Effector memory CD8-positive, alpha-beta T cell (primary cell): ENCODE results near the gene TMEM233.

ENCODE experiments used
- ATAC-seq: fragments of 150-1000 bp; cut with Tn5 transposase; replicated peaks from 2 replicates; pipeline ENCODE4 v1.10.0; 2021; ENCODE audit warnings: mild to moderate bottlenecking, moderate library complexity
- DNase-seq, 3 experiments: peaks; one replicate each; pipeline ENCODE4 v3.0.0; 2021
- H3K27ac Mint-ChIP-seq, 2 donors: one replicate each; pipeline ENCODE4 v1.8.0; 2022; ENCODE audit warnings: mild to moderate bottlenecking in 2 of 2, mixed read lengths in 2 of 2, moderate library complexity in 2 of 2
- H3K27me3 Mint-ChIP-seq, 2 donors: one replicate each; pipeline ENCODE4 v1.8.0; 2022; ENCODE audit warnings: mixed read lengths in 2 of 2
- H3K36me3 Mint-ChIP-seq: one replicate; pipeline ENCODE4 v1.8.0; 2022; ENCODE audit warnings: mild to moderate bottlenecking, moderate library complexity, mixed read lengths; ENCODE audit not compliant: insufficient read depth
- H3K4me1 Mint-ChIP-seq, 2 donors: one replicate each; pipeline ENCODE4 v1.8.0; 2022; ENCODE audit warnings: low read depth in 2 of 2, mixed read lengths in 2 of 2
- H3K4me3 Mint-ChIP-seq, 2 donors: one replicate each; pipeline ENCODE4 v1.8.0; 2022; ENCODE audit warnings: mild to moderate bottlenecking in 2 of 2, mixed read lengths in 2 of 2, moderate library complexity in 2 of 2
- H3K9me3 Mint-ChIP-seq, 2 donors: one replicate each; pipeline ENCODE4 v1.8.0; 2022; ENCODE audit warnings: mixed read lengths in 2 of 2
- total RNA-seq, 9 experiments: gene quantifications; one replicate each; lab custom pipeline; 2026; lab: John Stamatoyannopoulos, UW

Gene TMEM233
- 0 reads per million in 9 experiments for total RNA-seq

- DNase-seq: no peak
- ATAC-seq: no peak
- no peak within 1 kb of the TSS for H3K27ac Mint-ChIP-seq
- no peak within 1 kb of the TSS for H3K4me3 Mint-ChIP-seq
- peaks cover 3% of the 10 kb centered on the region for H3K36me3 Mint-ChIP-seq
- peaks cover 84 to 93% of the 10 kb centered on the region in 2 donors for H3K27me3 Mint-ChIP-seq
- H3K4me1 Mint-ChIP-seq: peaks cover 17 to 19% of the 10 kb centered on the region in 2 donors
- no peaks in the 10 kb centered on the region for H3K9me3 Mint-ChIP-seq
Observed at GRCh38 chr12:119593578-119594398, at the start of gene TMEM233. TMEM233 (plus strand) TSS chr12:119593774; CDS start chr12:119593849, 75 bp downstream.

- ATAC-seq (peak; percentile 51), DNase-seq (peak; percentile 44 to 53 (median 45))
- H3K36me3 Mint-ChIP-seq: no peaks in the 10 kb centered on the region
- H3K9me3 Mint-ChIP-seq: no peaks in the 10 kb centered on the region
- H3K27ac Mint-ChIP-seq: no peak overlapping the region
- no peak overlapping the region for H3K4me3 Mint-ChIP-seq
- peaks cover 40 to 62% of the 10 kb centered on the region in 2 donors for H3K27me3 Mint-ChIP-seq
- no peaks in the 10 kb centered on the region for H3K4me1 Mint-ChIP-seq
Observed at GRCh38 chr12:119544765-119545625, 48.6 kb upstream of the TMEM233 start.

GRCh38 chr12:119546340-119546739, 47.2 kb upstream of the TMEM233 start:
- H3K4me3 Mint-ChIP-seq: no peak overlapping the region
- H3K36me3 Mint-ChIP-seq: no peaks in the 10 kb centered on the region
- no peaks in the 10 kb centered on the region for H3K4me1 Mint-ChIP-seq
- ATAC-seq (no peak), DNase-seq (no peak)
- H3K9me3 Mint-ChIP-seq: no peaks in the 10 kb centered on the region
- H3K27ac Mint-ChIP-seq: no peak overlapping the region
- peaks cover 47 to 71% of the 10 kb centered on the region in 2 donors for H3K27me3 Mint-ChIP-seq

DNA sequence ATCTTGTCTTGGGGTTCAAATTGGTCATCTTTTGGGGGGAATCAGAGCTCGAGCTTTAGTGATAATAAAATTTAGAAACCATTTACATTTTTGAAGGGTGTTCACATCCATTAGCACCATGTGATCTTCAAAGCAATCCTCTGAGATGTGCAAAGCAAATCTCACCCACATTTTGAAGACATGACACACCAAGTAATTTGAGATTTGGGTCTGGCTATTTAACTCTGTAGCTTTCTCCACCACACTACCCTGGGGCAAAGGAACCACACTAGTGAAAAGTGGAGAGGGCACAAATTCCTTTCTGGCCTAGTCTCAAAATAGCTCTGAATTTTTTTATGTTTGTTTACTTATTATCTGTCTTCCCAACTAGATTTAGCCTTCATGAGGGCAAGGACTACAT, 46.6 kb upstream of the TMEM233 start:
- Mint-ChIP-seq H3K4me3 (no peak overlapping the region), H3K9me3 (no peaks in the 10 kb centered on the region), H3K27ac (no peak overlapping the region), H3K4me1 (no peaks in the 10 kb centered on the region), H3K27me3 (peaks cover 52 to 67% of the 10 kb centered on the region in 2 donors), H3K36me3 (no peaks in the 10 kb centered on the region)
- ATAC-seq (no peak), DNase-seq (no peak)

DNA sequence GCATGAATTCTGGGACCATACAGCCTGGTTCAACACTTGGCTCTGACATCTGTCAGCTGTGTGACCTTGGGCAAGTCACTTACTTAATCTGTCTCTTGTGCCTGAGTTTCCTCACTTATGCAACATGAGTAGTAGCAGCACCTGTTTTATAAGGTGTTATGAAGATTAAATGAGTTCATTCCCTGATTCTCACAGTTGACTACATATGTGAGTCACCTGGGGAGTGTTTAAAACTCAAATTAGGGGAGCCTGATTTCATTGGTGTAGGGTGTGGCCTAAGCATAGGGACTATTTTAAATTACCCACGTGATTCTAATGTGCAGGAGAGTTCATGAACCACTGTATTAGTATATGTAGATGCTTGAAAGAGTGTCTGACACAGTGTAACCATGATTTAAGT, 36.7 kb upstream of the TMEM233 start:
- Mint-ChIP-seq H3K36me3 (no peaks in the 10 kb centered on the region), H3K4me1 (no peaks in the 10 kb centered on the region), H3K4me3 (no peak overlapping the region), H3K9me3 (peaks cover 0 to 2% of the 10 kb centered on the region in 2 donors), H3K27ac (no peak overlapping the region), H3K27me3 (peaks cover 28 to 50% of the 10 kb centered on the region in 2 donors)
- no peak for ATAC-seq
- no peak for DNase-seq

DNA sequence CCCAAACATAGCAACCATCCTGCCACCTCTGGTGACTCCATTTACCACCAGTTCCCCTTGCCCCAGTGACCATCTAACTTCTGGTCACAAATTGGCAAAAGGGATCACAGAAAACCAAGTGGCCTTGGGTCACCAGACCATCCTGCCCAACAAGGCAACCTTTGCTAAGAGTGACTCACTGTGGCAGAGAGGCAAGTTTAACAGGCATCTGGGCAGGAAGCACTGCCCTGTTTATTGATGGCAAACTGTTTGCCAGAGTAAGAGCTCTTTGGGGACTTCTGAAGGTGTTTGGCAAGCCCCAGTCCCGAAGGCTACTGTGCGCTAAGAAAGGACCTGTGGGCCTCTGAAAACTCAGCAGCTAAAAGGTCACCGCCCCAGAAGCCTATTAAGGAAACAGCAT, 28.2 kb upstream of the TMEM233 start:
- Mint-ChIP-seq H3K27ac (no peak overlapping the region), H3K4me3 (no peak overlapping the region), H3K9me3 (no peaks in the 10 kb centered on the region), H3K27me3 (peaks cover 23 to 32% of the 10 kb centered on the region in 2 donors), H3K36me3 (no peaks in the 10 kb centered on the region), H3K4me1 (no peaks in the 10 kb centered on the region)
- DNase-seq (no peak), ATAC-seq (no peak)

GRCh38 chr12:119570771-119571170, 22.8 kb upstream of the TMEM233 start:
- H3K4me1 Mint-ChIP-seq: no peaks in the 10 kb centered on the region
- H3K27ac Mint-ChIP-seq: no peak overlapping the region
- no peaks in the 10 kb centered on the region for H3K9me3 Mint-ChIP-seq
- no peak for DNase-seq
- no peak overlapping the region for H3K4me3 Mint-ChIP-seq
- H3K27me3 Mint-ChIP-seq: peaks cover 27 to 40% of the 10 kb centered on the region in 2 donors
- ATAC-seq: no peak
- no peaks in the 10 kb centered on the region for H3K36me3 Mint-ChIP-seq

GRCh38 chr12:119573086-119573485, 20.5 kb upstream of the TMEM233 start:
- H3K27ac Mint-ChIP-seq: no peak overlapping the region
- H3K9me3 Mint-ChIP-seq: no peaks in the 10 kb centered on the region
- DNase-seq (no peak), ATAC-seq (no peak)
- H3K27me3 Mint-ChIP-seq: peaks cover 35 to 49% of the 10 kb centered on the region in 2 donors
- no peaks in the 10 kb centered on the region for H3K4me1 Mint-ChIP-seq
- H3K4me3 Mint-ChIP-seq: no peak overlapping the region
- no peaks in the 10 kb centered on the region for H3K36me3 Mint-ChIP-seq

GRCh38 chr12:119574255-119574654, 19.3 kb upstream of the TMEM233 start:
- Mint-ChIP-seq H3K9me3 (no peaks in the 10 kb centered on the region), H3K36me3 (no peaks in the 10 kb centered on the region), H3K27me3 (peaks cover 37 to 53% of the 10 kb centered on the region in 2 donors), H3K4me3 (no peak overlapping the region), H3K4me1 (no peaks in the 10 kb centered on the region), H3K27ac (no peak overlapping the region)
- DNase-seq (no peak), ATAC-seq (no peak)

GRCh38 chr12:119576118-119576810, 17.3 kb upstream of the TMEM233 start:
- H3K27ac Mint-ChIP-seq: no peak overlapping the region
- DNase-seq (no peak), ATAC-seq (no peak)
- H3K4me3 Mint-ChIP-seq: no peak overlapping the region
- H3K27me3 Mint-ChIP-seq: peaks cover 37 to 44% of the 10 kb centered on the region in 2 donors
- no peaks in the 10 kb centered on the region for H3K4me1 Mint-ChIP-seq
- H3K36me3 Mint-ChIP-seq: no peaks in the 10 kb centered on the region
- no peaks in the 10 kb centered on the region for H3K9me3 Mint-ChIP-seq

GRCh38 chr12:119576915-119577314, 16.7 kb upstream of the TMEM233 start:
- no peak for DNase-seq
- H3K9me3 Mint-ChIP-seq: no peaks in the 10 kb centered on the region
- no peak overlapping the region for H3K27ac Mint-ChIP-seq
- no peak for ATAC-seq
- peaks cover 37 to 44% of the 10 kb centered on the region in 2 donors for H3K27me3 Mint-ChIP-seq
- H3K4me1 Mint-ChIP-seq: no peaks in the 10 kb centered on the region
- H3K4me3 Mint-ChIP-seq: no peak overlapping the region
- no peaks in the 10 kb centered on the region for H3K36me3 Mint-ChIP-seq

GRCh38 chr12:119578112-119578511, 15.5 kb upstream of the TMEM233 start:
- no peak for DNase-seq
- Mint-ChIP-seq H3K27me3 (peaks cover 31 to 35% of the 10 kb centered on the region in 2 donors), H3K9me3 (no peaks in the 10 kb centered on the region)

DNA sequence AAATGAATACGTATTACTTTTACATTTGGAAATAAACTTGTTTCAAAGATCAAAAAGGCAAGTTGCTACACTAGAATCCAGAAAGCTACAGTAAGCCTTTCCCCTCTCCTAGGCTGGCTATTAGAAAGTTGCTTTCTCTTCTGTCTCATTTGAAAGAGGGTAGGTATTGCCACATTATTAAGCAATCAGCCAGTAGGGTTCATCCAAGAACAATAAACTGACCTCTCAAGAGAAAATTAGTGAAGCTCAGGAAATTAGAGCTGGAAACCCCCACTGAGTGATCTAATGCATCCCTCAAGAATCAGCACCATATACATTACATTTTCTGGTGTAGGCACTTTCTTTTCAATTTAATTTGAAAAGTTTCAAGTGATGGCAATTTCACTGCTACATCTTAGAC, 4.5 kb upstream of the TMEM233 start:
- Mint-ChIP-seq H3K4me3 (no peak overlapping the region), H3K9me3 (no peaks in the 10 kb centered on the region), H3K4me1 (peaks cover 1 to 3% of the 10 kb centered on the region in 2 donors), H3K36me3 (peaks cover under 1% of the 10 kb centered on the region), H3K27ac (no peak overlapping the region), H3K27me3 (peaks cover 60 to 82% of the 10 kb centered on the region in 2 donors)
- DNase-seq (no peak), ATAC-seq (no peak)

More at GRCh38 chr12:119578112-119578511, 15.5 kb upstream of the TMEM233 start:
- H3K27ac Mint-ChIP-seq: no peak overlapping the region
- no peaks in the 10 kb centered on the region for H3K36me3 Mint-ChIP-seq
- H3K4me1 Mint-ChIP-seq: no peaks in the 10 kb centered on the region
- no peak for ATAC-seq
- no peak overlapping the region for H3K4me3 Mint-ChIP-seq
